Left lobe of liver (tissue), 2 donors: ENCODE results near the gene USE1. TPM values are rescaled to one million over a fixed set of nuclear protein-coding genes. Genes with fewer than 3 reads are reported as not detected.
A peak's percentile ranks its signal among the peaks of the same experiment; 100 is the strongest.

Experiments used
- ATAC-seq: fragments of 200-7000 bp; cut with Tn5 transposase; one replicate; pipeline ENCODE4 v1.9.1; 2020; ENCODE audit warnings: mild to moderate bottlenecking, moderate library complexity
- DNase-seq: peaks from one replicate; pipeline ENCODE4 v3.0.0-alpha.2; 2020; ENCODE audit warnings: low spot score
- total RNA-seq: library from RNA; stranded (reverse); gene quantifications from one replicate; pipeline ENCODE4 v1.2.1, GENCODE V29; 2021
- donor health status: DM: no; HTN: no; CAD: no; lungs with moderate emphysema.
- donor health status: DM: no; HTN: yes; CAD: no.

USE1 gene
- total RNA-seq, 1 donor from 2014 or later: 19.9 TPM

- DNase-seq: no peak
- peak; percentile 30 for ATAC-seq
Measured at GRCh38 chr19:17235300-17235970, 20.3 kb downstream of the USE1 start.

- ATAC-seq (peak; percentile 4), DNase-seq (no peak)
Measured at GRCh38 chr19:17235971-17236777, 21.0 kb downstream of the USE1 start.

- ATAC-seq (no peak), DNase-seq (no peak)
Measured at GRCh38 chr19:17236811-17237543, 21.8 kb downstream of the USE1 start.

- ATAC-seq: no peak
- DNase-seq: no peak
Measured at GRCh38 chr19:17237747-17238706, 22.9 kb downstream of the USE1 start.

GRCh38 chr19:17240062-17240752 lies 25.1 kb downstream of the USE1 start:
- ATAC-seq (peak; percentile 44), DNase-seq (peak; percentile 84)

- ATAC-seq (no peak), DNase-seq (no peak)
Measured at GRCh38 chr19:17240826-17241399, 25.8 kb downstream of the USE1 start.

GRCh38 chr19:17242431-17243208 lies 27.5 kb downstream of the USE1 start:
- no peak for ATAC-seq
- DNase-seq: no peak

GRCh38 chr19:17243211-17243829 lies 28.2 kb downstream of the USE1 start:
- peak; percentile 57 for ATAC-seq
- peak; percentile 96 for DNase-seq

GRCh38 chr19:17243830-17244617 lies 28.9 kb downstream of the USE1 start:
- peak; percentile 30 for ATAC-seq
- peak; percentile 86 for DNase-seq

GRCh38 chr19:17244618-17245534 lies 29.7 kb downstream of the USE1 start:
- DNase-seq (no peak), ATAC-seq (no peak)

GRCh38 chr19:17245535-17245984 lies 30.4 kb downstream of the USE1 start, which contains the start of gene NR2F6:
TSS of gene NR2F6 (minus strand) at chr19:17245919. CDS start at chr19:17245220, 699 bp downstream.
- DNase-seq (no peak), ATAC-seq (no peak)

GRCh38 chr19:17246681-17247425 lies 31.7 kb downstream of the USE1 start:
- peak; percentile 61 for ATAC-seq

GRCh38 chr19:17248011-17248776 lies 33.0 kb downstream of the USE1 start:
- DNase-seq (no peak), ATAC-seq (no peak)

More at GRCh38 chr19:17246681-17247425, 31.7 kb downstream of the USE1 start:
- DNase-seq: peak; percentile 89

GRCh38 chr19:17249887-17250548 lies 34.9 kb downstream of the USE1 start:
- no peak for ATAC-seq
- DNase-seq: no peak
